GM12892 (cell line): ENCODE data around the gene CBX5.

Source experiments
- POLR2A ChIP-seq: IDR thresholded peaks from 2 replicates; pipeline ENCODE4 v1.6.1; 2011; ENCODE audit warnings: low read depth, low read length, control low read depth
- POLR2AphosphoS5 ChIP-seq: IDR thresholded peaks from 2 replicates; pipeline ENCODE4 v1.6.1; 2011; ENCODE audit warnings: low read depth, low read length, control low read depth

- no peak for TF ChIP-seq POLR2AphosphoS5
- TF ChIP-seq POLR2A: no peak
Measured at GRCh38 chr12:54189198-54189539, 90.8 kb downstream of the CBX5 start.
